Measurements from ENCODE around the gene MRPL20.
"Not testable (repeated sequence)": the region's sequence is repeated elsewhere in the genome, so short reads cannot be mapped to it uniquely, and the experiment has no call there.

The MRPL20 gene

GRCh38 chr1:1406821-1407635 is at the start of gene MRPL20:
Gene MRPL20 (minus strand): TSS chr1:1407293. CDS start chr1:1407217, 76 bp downstream.
- Histone ChIP-seq H3K27me3 (ENCODE audit: control insufficient read depth in 1 of 2, insufficient read depth in 2 of 2, low read length in 2 of 2) (no peaks in the 10 kb centered on the region), H3K27ac (ENCODE audit: low read depth, low read length) (peak within 1 kb of the TSS; percentile 50), H3K4me3 (ENCODE audit: low read depth in 1 of 2, low read length in 2 of 2) (peak within 1 kb of the TSS; percentile 78 to 91), H3K36me3 (ENCODE audit: control insufficient read depth in 1 of 2, insufficient read depth in 2 of 2, low read length in 2 of 2) (peaks cover 11 to 29% of the 10 kb centered on the region in 2 donors), H3K9me3 (ENCODE audit: control insufficient read depth in 1 of 2, low read length in 2 of 2) (no peaks in the 10 kb centered on the region), H3K9ac (ENCODE audit: low read depth in 1 of 2, low read length in 2 of 2) (peak within 1 kb of the TSS; percentile 76 to 79), H3K4me1 (ENCODE audit: control insufficient read depth in 1 of 2, insufficient read depth in 2 of 2, low read length in 2 of 2) (peaks cover 13 to 20% of the 10 kb centered on the region in 2 donors)

GRCh38 chr1:1456683-1457255 is 49.7 kb upstream of the MRPL20 start:
- not testable (repeated sequence) for H3K9ac ChIP-seq (ENCODE audit: low read depth in 1 of 2, low read length in 2 of 2); H3K4me1 ChIP-seq (ENCODE audit: control insufficient read depth in 1 of 2, insufficient read depth in 2 of 2, low read length in 2 of 2); H3K27me3 ChIP-seq (ENCODE audit: control insufficient read depth in 1 of 2, insufficient read depth in 2 of 2, low read length in 2 of 2); H3K4me3 ChIP-seq (ENCODE audit: low read depth in 1 of 2, low read length in 2 of 2); H3K9me3 ChIP-seq (ENCODE audit: control insufficient read depth in 1 of 2, low read length in 2 of 2); H3K27ac ChIP-seq (ENCODE audit: low read depth, low read length); H3K36me3 ChIP-seq (ENCODE audit: control insufficient read depth in 1 of 2, insufficient read depth in 2 of 2, low read length in 2 of 2)

DNA sequence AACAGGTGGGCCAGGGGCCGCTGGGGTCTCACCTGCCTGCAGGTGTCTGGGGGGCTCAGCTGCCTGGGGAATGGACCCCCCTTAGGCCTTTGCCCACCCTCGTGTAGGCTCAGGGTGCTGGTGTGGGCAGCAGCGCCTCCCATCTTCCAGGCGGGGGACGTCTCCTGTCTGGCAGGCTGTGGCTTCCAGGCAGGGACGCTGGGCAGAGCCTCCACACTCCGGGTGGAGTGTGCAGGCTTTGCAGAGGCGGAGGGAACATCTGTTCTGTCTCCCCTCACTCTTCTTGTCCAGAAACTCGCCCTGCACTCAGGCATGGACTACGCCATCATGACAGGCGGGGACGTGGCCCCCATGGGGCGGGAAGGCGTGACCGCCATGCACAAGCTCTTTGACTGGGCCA is 48.8 kb upstream of the MRPL20 start:
- not testable (repeated sequence) for H3K27me3 ChIP-seq (ENCODE audit: control insufficient read depth in 1 of 2, insufficient read depth in 2 of 2, low read length in 2 of 2); H3K4me1 ChIP-seq (ENCODE audit: control insufficient read depth in 1 of 2, insufficient read depth in 2 of 2, low read length in 2 of 2); H3K4me3 ChIP-seq (ENCODE audit: low read depth in 1 of 2, low read length in 2 of 2); H3K9ac ChIP-seq (ENCODE audit: low read depth in 1 of 2, low read length in 2 of 2); H3K36me3 ChIP-seq (ENCODE audit: control insufficient read depth in 1 of 2, insufficient read depth in 2 of 2, low read length in 2 of 2); H3K27ac ChIP-seq (ENCODE audit: low read depth, low read length); H3K9me3 ChIP-seq (ENCODE audit: control insufficient read depth in 1 of 2, low read length in 2 of 2)

GRCh38 chr1:1455366-1455884 is 48.3 kb upstream of the MRPL20 start:
- no peak overlapping the region for H3K27ac ChIP-seq (ENCODE audit: low read depth, low read length)
- H3K27me3 ChIP-seq (ENCODE audit: control insufficient read depth in 1 of 2, insufficient read depth in 2 of 2, low read length in 2 of 2): no peaks in the 10 kb centered on the region
- H3K36me3 ChIP-seq (ENCODE audit: control insufficient read depth in 1 of 2, insufficient read depth in 2 of 2, low read length in 2 of 2): no peaks in the 10 kb centered on the region
- no peak overlapping the region for H3K4me3 ChIP-seq (ENCODE audit: low read depth in 1 of 2, low read length in 2 of 2)
- H3K4me1 ChIP-seq (ENCODE audit: control insufficient read depth in 1 of 2, insufficient read depth in 2 of 2, low read length in 2 of 2): no peaks in the 10 kb centered on the region
- H3K9ac ChIP-seq (ENCODE audit: low read depth in 1 of 2, low read length in 2 of 2): no peak overlapping the region
- H3K9me3 ChIP-seq (ENCODE audit: control insufficient read depth in 1 of 2, low read length in 2 of 2): no peaks in the 10 kb centered on the region

GRCh38 chr1:1454286-1455056 is 47.4 kb upstream of the MRPL20 start:
- H3K27ac ChIP-seq (ENCODE audit: low read depth, low read length); H3K4me1 ChIP-seq (ENCODE audit: control insufficient read depth in 1 of 2, insufficient read depth in 2 of 2, low read length in 2 of 2); H3K36me3 ChIP-seq (ENCODE audit: control insufficient read depth in 1 of 2, insufficient read depth in 2 of 2, low read length in 2 of 2); H3K4me3 ChIP-seq (ENCODE audit: low read depth in 1 of 2, low read length in 2 of 2); H3K9ac ChIP-seq (ENCODE audit: low read depth in 1 of 2, low read length in 2 of 2); H3K9me3 ChIP-seq (ENCODE audit: control insufficient read depth in 1 of 2, low read length in 2 of 2); H3K27me3 ChIP-seq (ENCODE audit: control insufficient read depth in 1 of 2, insufficient read depth in 2 of 2, low read length in 2 of 2): not testable (repeated sequence)

DNA sequence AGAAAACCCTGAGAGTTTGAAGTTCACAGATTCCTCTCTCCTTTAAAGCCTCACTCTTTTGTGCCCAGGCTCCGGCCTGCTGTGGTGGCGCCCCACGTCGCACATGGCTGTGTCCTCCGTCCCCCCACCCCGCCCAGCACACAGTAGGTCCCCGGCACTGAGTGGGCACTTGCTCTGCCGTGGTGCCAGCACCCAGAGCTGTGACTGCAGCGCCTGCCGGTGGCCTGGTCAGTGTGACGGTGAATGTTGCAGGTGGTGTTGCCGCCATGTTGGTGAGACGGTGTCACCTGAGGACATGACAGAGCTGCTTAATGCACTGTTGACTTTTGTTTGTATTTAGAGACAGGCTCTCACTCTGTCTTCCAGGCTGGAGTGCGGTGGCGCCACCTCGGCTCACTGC is 45.8 kb upstream of the MRPL20 start:
- no peaks in the 10 kb centered on the region for H3K4me1 ChIP-seq (ENCODE audit: control insufficient read depth in 1 of 2, insufficient read depth in 2 of 2, low read length in 2 of 2)

DNA sequence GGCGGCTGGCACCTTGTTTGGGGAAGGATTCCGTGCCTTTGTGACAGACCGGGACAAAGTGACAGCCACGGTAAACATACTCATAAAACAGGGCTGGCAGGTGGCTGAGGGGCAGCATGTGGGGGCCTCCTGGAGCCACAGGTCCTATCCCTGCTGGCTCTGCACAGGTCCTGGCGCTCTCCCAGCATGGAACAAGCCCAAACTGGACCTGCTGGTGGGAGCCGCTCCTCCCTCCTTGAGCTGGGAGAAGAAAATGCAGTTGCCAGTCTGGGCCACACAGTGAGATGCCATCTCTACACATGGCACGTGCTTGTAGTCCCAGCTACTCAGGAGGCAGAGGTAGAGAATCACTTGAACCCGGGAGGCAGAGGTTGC is 45.3 kb upstream of the MRPL20 start:
- H3K27ac ChIP-seq (ENCODE audit: low read depth, low read length); H3K9ac ChIP-seq (ENCODE audit: low read depth in 1 of 2, low read length in 2 of 2); H3K9me3 ChIP-seq (ENCODE audit: control insufficient read depth in 1 of 2, low read length in 2 of 2); H3K4me1 ChIP-seq (ENCODE audit: control insufficient read depth in 1 of 2, insufficient read depth in 2 of 2, low read length in 2 of 2); H3K36me3 ChIP-seq (ENCODE audit: control insufficient read depth in 1 of 2, insufficient read depth in 2 of 2, low read length in 2 of 2); H3K27me3 ChIP-seq (ENCODE audit: control insufficient read depth in 1 of 2, insufficient read depth in 2 of 2, low read length in 2 of 2); H3K4me3 ChIP-seq (ENCODE audit: low read depth in 1 of 2, low read length in 2 of 2): not testable (repeated sequence)

More for the DNA sequence above, 45.8 kb upstream of the MRPL20 start:
- Histone ChIP-seq H3K36me3 (ENCODE audit: control insufficient read depth in 1 of 2, insufficient read depth in 2 of 2, low read length in 2 of 2) (no peaks in the 10 kb centered on the region), H3K27me3 (ENCODE audit: control insufficient read depth in 1 of 2, insufficient read depth in 2 of 2, low read length in 2 of 2) (no peaks in the 10 kb centered on the region), H3K4me3 (ENCODE audit: low read depth in 1 of 2, low read length in 2 of 2) (no peak overlapping the region), H3K9me3 (ENCODE audit: control insufficient read depth in 1 of 2, low read length in 2 of 2) (no peaks in the 10 kb centered on the region), H3K27ac (ENCODE audit: low read depth, low read length) (no peak overlapping the region), H3K9ac (ENCODE audit: low read depth in 1 of 2, low read length in 2 of 2) (no peak overlapping the region)

- Histone ChIP-seq H3K4me3 (ENCODE audit: low read depth in 1 of 2, low read length in 2 of 2) (no peak overlapping the region), H3K4me1 (ENCODE audit: control insufficient read depth in 1 of 2, insufficient read depth in 2 of 2, low read length in 2 of 2) (no peaks in the 10 kb centered on the region), H3K9ac (ENCODE audit: low read depth in 1 of 2, low read length in 2 of 2) (no peak overlapping the region), H3K27ac (ENCODE audit: low read depth, low read length) (no peak overlapping the region), H3K36me3 (ENCODE audit: control insufficient read depth in 1 of 2, insufficient read depth in 2 of 2, low read length in 2 of 2) (no peaks in the 10 kb centered on the region), H3K27me3 (ENCODE audit: control insufficient read depth in 1 of 2, insufficient read depth in 2 of 2, low read length in 2 of 2) (no peaks in the 10 kb centered on the region), H3K9me3 (ENCODE audit: control insufficient read depth in 1 of 2, low read length in 2 of 2) (no peaks in the 10 kb centered on the region)
Observed at GRCh38 chr1:1451696-1452364, 44.7 kb upstream of the MRPL20 start.

GRCh38 chr1:1450616-1451015 is 43.5 kb upstream of the MRPL20 start:
- not testable (repeated sequence) for H3K9me3 ChIP-seq (ENCODE audit: control insufficient read depth in 1 of 2, low read length in 2 of 2); H3K36me3 ChIP-seq (ENCODE audit: control insufficient read depth in 1 of 2, insufficient read depth in 2 of 2, low read length in 2 of 2); H3K4me3 ChIP-seq (ENCODE audit: low read depth in 1 of 2, low read length in 2 of 2); H3K27ac ChIP-seq (ENCODE audit: low read depth, low read length); H3K27me3 ChIP-seq (ENCODE audit: control insufficient read depth in 1 of 2, insufficient read depth in 2 of 2, low read length in 2 of 2); H3K4me1 ChIP-seq (ENCODE audit: control insufficient read depth in 1 of 2, insufficient read depth in 2 of 2, low read length in 2 of 2); H3K9ac ChIP-seq (ENCODE audit: low read depth in 1 of 2, low read length in 2 of 2)
